Measurements from ENCODE around the gene SLC51B.

Gene SLC51B

GRCh38 chr15:65058394-65059368, 13.5 kb downstream of the SLC51B start:
- no peaks in the 10 kb centered on the region for H3K4me1 ChIP-seq (ENCODE audit: control insufficient read depth, low read depth, low read length)
- no peaks in the 10 kb centered on the region for H3K36me3 ChIP-seq (ENCODE audit: control insufficient read depth, low read depth, low read length)
- no peak overlapping the region for H3K9ac ChIP-seq (ENCODE audit: low read length)
- no peak overlapping the region for H3K4me3 ChIP-seq (ENCODE audit: low read length)
- H3K27me3 ChIP-seq (ENCODE audit: control insufficient read depth, insufficient read depth, low read length) = no peaks in the 10 kb centered on the region
- no peaks in the 10 kb centered on the region for H3K9me3 ChIP-seq (ENCODE audit: control insufficient read depth, low read depth, low read length)
- H3K27ac ChIP-seq (ENCODE audit: low read length) = no peak overlapping the region

DNA sequence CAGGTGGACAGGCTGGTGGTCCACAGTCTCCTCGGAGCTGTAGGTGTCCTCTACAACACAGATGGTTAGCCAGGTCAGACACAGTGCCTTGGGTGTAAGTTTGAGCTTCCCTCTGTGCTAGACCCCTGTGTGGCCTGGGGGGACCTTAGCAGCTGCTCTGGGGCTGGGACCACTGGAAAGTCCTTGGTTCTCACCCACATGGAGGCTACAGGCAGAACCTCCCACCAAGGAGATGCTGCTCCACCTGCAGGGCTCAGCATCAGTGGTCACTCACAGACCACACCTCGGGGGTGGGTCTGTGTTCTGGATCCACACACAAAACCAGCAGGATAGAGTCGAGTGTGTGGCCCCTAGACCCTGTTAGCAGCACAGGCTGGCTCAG, 14.2 kb downstream of the SLC51B start:
- Histone ChIP-seq H3K9ac (ENCODE audit: low read length) (no peak overlapping the region), H3K4me1 (ENCODE audit: control insufficient read depth, low read depth, low read length) (no peaks in the 10 kb centered on the region)

DNA sequence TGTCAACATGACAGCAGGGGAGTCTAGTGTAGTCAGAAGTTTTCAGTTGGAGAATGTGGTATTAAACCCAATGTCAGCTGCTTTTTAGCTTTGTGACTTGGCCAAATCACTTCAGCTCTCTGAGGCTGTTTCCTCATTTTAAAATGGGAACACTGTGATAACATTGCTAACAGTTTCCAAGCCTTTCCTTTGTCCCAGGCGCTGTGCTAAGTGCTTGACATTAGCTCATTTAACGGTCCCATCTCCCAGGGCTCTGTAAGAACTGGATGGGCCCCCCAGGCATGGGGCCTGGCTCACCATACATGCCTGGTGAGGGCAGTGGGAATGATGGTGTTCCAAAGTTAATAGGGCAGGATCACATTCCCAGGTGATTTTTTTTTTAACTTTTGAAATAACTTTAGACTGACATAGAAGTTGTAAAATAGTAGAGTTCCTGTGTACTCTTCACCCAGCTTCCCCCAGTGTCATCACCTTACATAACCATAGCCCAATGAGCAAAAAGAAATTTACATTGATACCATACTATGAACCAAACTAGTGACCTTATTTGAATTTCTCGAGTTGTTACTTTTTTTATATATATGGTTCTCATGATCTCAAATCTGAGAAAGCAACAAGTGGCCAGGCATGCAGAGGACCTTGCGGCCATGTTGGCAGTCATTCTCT, 14.9 kb downstream of the SLC51B start:
- Histone ChIP-seq H3K27ac (ENCODE audit: low read length) (no peak overlapping the region), H3K9ac (ENCODE audit: low read length) (no peak overlapping the region), H3K4me1 (ENCODE audit: control insufficient read depth, low read depth, low read length) (no peaks in the 10 kb centered on the region), H3K27me3 (ENCODE audit: control insufficient read depth, insufficient read depth, low read length) (no peaks in the 10 kb centered on the region), H3K9me3 (ENCODE audit: control insufficient read depth, low read depth, low read length) (no peaks in the 10 kb centered on the region), H3K36me3 (ENCODE audit: control insufficient read depth, low read depth, low read length) (no peaks in the 10 kb centered on the region), H3K4me3 (ENCODE audit: low read length) (no peak overlapping the region)

More for the DNA sequence above, 14.2 kb downstream of the SLC51B start:
- no peak overlapping the region for H3K27ac ChIP-seq (ENCODE audit: low read length)
- H3K4me3 ChIP-seq (ENCODE audit: low read length) = no peak overlapping the region
- H3K27me3 ChIP-seq (ENCODE audit: control insufficient read depth, insufficient read depth, low read length) = no peaks in the 10 kb centered on the region
- no peaks in the 10 kb centered on the region for H3K36me3 ChIP-seq (ENCODE audit: control insufficient read depth, low read depth, low read length)
- H3K9me3 ChIP-seq (ENCODE audit: control insufficient read depth, low read depth, low read length) = no peaks in the 10 kb centered on the region

- no peak overlapping the region for H3K4me3 ChIP-seq (ENCODE audit: low read length)
- no peaks in the 10 kb centered on the region for H3K9me3 ChIP-seq (ENCODE audit: control insufficient read depth, low read depth, low read length)
- no peaks in the 10 kb centered on the region for H3K4me1 ChIP-seq (ENCODE audit: control insufficient read depth, low read depth, low read length)
- no peak overlapping the region for H3K9ac ChIP-seq (ENCODE audit: low read length)
- H3K36me3 ChIP-seq (ENCODE audit: control insufficient read depth, low read depth, low read length) = no peaks in the 10 kb centered on the region
- H3K27me3 ChIP-seq (ENCODE audit: control insufficient read depth, insufficient read depth, low read length) = no peaks in the 10 kb centered on the region
- no peak overlapping the region for H3K27ac ChIP-seq (ENCODE audit: low read length)
Observed at GRCh38 chr15:65060641-65061397, 15.6 kb downstream of the SLC51B start.

DNA sequence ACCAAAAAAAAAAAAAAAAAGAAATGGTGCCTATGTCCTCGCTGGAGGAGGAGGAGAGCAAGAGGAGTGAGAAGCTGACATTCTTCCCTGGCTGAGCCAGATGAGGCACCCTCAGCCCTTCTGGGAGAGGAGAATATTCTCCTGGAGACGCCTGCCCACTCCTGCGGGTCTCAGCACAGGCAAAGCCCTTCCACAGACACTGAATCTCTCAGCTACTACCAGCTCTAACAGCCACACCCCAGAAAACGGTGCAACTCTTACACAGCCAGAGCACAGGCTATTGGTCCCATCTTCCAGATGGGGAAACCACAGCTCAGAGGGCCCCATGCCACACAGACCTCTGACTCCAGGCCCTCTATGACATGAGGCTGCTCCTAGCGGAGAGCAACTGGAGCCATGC, 16.9 kb downstream of the SLC51B start:
- Histone ChIP-seq H3K36me3 (ENCODE audit: control insufficient read depth, low read depth, low read length) (no peaks in the 10 kb centered on the region), H3K4me3 (ENCODE audit: low read length) (no peak overlapping the region), H3K27ac (ENCODE audit: low read length) (no peak overlapping the region), H3K27me3 (ENCODE audit: control insufficient read depth, insufficient read depth, low read length) (peaks cover 4% of the 10 kb centered on the region), H3K9ac (ENCODE audit: low read length) (no peak overlapping the region), H3K4me1 (ENCODE audit: control insufficient read depth, low read depth, low read length) (peaks cover 6% of the 10 kb centered on the region), H3K9me3 (ENCODE audit: control insufficient read depth, low read depth, low read length) (no peaks in the 10 kb centered on the region)

DNA sequence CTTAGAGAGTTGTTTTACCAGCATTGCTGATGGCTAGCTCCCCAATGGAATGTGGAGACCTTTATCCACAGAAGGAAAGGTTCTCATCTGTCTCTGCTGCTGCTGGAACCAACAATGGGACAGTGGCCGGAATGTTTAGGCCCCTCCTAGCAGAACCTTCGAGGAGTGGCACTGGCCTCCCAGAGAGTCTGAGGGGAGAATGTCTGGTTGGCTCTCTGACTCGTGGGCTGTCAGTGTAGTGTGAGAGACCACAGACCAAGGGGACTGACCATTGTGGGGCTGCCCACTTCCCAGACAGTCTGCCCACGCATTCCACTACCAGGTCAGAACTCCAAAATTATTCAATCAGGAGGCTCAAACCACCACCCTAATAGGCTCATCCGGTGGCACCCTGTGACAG, 17.5 kb downstream of the SLC51B start:
- Histone ChIP-seq H3K36me3 (ENCODE audit: control insufficient read depth, low read depth, low read length) (no peaks in the 10 kb centered on the region), H3K27ac (ENCODE audit: low read length) (no peak overlapping the region), H3K9me3 (ENCODE audit: control insufficient read depth, low read depth, low read length) (no peaks in the 10 kb centered on the region), H3K9ac (ENCODE audit: low read length) (no peak overlapping the region), H3K4me1 (ENCODE audit: control insufficient read depth, low read depth, low read length) (peaks cover 8% of the 10 kb centered on the region), H3K27me3 (ENCODE audit: control insufficient read depth, insufficient read depth, low read length) (peaks cover 10% of the 10 kb centered on the region), H3K4me3 (ENCODE audit: low read length) (no peak overlapping the region)

DNA sequence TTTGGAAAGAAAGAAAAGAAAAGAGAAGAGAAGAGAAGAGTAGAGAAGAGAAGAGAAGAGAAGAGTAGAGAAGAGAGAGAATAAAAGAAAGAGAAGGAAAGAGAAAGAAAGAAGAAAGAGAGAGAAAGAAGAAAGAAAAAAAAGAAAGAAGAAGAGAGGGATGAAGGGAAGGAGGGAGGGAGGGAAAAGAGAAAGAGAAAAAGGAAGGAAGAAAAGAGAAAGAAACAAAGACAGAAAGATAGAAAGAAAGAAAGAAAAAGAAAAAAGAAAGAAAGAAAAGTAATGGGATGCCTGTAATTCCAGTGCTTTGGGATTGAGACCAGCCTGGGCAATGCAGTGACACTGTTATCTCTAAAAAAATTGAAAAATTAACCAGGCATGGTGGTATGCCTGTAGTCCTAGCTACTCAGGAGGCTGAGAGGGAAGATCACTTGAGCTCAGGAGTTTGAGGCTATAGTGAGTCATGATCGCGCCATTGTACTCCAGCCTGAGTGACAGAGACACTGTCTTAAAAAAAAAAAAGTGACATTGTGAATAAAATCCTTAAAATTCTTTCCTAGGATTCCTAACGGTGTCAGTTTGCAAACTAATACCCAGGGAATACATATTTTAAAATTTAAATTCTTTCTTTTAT, 20.9 kb downstream of the SLC51B start:
- Histone ChIP-seq H3K27me3 (ENCODE audit: control insufficient read depth, insufficient read depth, low read length) (peaks cover 10% of the 10 kb centered on the region), H3K36me3 (ENCODE audit: control insufficient read depth, low read depth, low read length) (no peaks in the 10 kb centered on the region), H3K9ac (ENCODE audit: low read length) (no peak overlapping the region), H3K4me1 (ENCODE audit: control insufficient read depth, low read depth, low read length) (peaks cover 12% of the 10 kb centered on the region), H3K4me3 (ENCODE audit: low read length) (no peak overlapping the region), H3K27ac (ENCODE audit: low read length) (no peak overlapping the region), H3K9me3 (ENCODE audit: control insufficient read depth, low read depth, low read length) (no peaks in the 10 kb centered on the region)

DNA sequence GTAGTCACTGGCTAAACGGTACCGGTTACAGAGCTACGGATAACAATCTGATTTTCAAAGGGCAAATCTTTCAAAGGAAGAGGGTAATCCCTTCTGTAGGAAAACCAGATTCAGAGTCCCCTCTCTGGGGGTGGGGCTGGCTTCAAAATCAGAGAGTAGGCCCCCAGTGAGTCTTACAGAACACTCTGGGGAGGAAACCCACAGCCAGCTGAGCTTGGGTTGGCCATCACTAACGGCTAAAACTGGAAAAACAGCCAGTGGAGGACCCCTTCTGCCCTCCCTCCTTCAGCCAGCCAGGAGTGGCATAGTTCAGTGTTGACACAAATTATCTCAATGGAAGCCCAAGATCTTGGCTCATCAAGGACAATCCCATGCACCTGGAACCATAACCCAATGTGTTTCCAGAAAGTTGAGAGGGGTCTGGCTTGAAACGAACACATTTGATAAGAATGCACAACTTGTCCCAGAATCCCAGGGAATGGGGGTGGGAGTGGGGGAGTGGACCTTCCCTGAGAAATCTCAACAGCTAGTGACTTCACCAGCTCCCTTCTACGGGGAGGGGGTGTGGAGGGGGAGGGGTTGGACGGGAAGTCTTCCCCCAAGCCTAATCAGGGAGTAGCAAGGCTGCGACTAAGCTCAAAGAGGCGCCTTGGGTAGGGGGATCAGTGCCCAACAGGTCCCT, 21.6 kb downstream of the SLC51B start:
- no peaks in the 10 kb centered on the region for H3K36me3 ChIP-seq (ENCODE audit: control insufficient read depth, low read depth, low read length)
- peaks cover 10% of the 10 kb centered on the region for H3K27me3 ChIP-seq (ENCODE audit: control insufficient read depth, insufficient read depth, low read length)
- peak overlapping the region; percentile 64 for H3K4me3 ChIP-seq (ENCODE audit: low read length)
- peak overlapping the region; percentile 29 for H3K9ac ChIP-seq (ENCODE audit: low read length)
- H3K4me1 ChIP-seq (ENCODE audit: control insufficient read depth, low read depth, low read length) = peaks cover 12% of the 10 kb centered on the region
- H3K27ac ChIP-seq (ENCODE audit: low read length) = no peak overlapping the region
- H3K9me3 ChIP-seq (ENCODE audit: control insufficient read depth, low read depth, low read length) = no peaks in the 10 kb centered on the region

DNA sequence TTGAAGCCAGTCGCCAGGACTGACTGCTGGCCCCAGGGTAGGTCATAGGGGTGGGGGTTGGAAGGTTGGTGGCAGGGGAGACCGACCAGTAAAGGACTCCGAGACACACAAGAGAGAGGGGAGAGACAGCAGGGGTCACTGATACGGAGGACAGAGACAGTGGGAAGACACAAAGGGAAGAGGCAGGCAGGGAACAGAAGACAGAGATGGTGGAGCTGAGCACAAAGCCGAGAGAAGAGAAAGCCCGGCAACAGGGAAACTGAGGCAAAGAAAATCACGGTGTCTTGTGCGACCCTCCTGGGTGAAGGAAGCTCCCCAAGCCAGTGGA, 22.1 kb downstream of the SLC51B start:
- peak overlapping the region; percentile 29 for H3K9ac ChIP-seq (ENCODE audit: low read length)
- H3K36me3 ChIP-seq (ENCODE audit: control insufficient read depth, low read depth, low read length) = no peaks in the 10 kb centered on the region

GRCh38 chr15:65067645-65068402, 22.6 kb downstream of the SLC51B start, which contains the start of gene RASL12:
RASL12 (minus strand) TSS chr15:65067991; CDS start chr15:65067835, 156 bp downstream.
- peaks cover 12% of the 10 kb centered on the region for H3K4me1 ChIP-seq (ENCODE audit: control insufficient read depth, low read depth, low read length)
- no peaks in the 10 kb centered on the region for H3K9me3 ChIP-seq (ENCODE audit: control insufficient read depth, low read depth, low read length)
- H3K27ac ChIP-seq (ENCODE audit: low read length) = no peak within 1 kb of the TSS
- no peaks in the 10 kb centered on the region for H3K36me3 ChIP-seq (ENCODE audit: control insufficient read depth, low read depth, low read length)
- H3K27me3 ChIP-seq (ENCODE audit: control insufficient read depth, insufficient read depth, low read length) = peaks cover 10% of the 10 kb centered on the region
- H3K4me3 ChIP-seq (ENCODE audit: low read length) = peak within 1 kb of the TSS; percentile 64
- peak within 1 kb of the TSS; percentile 29 for H3K9ac ChIP-seq (ENCODE audit: low read length)

More for the DNA sequence above, 22.1 kb downstream of the SLC51B start:
- peaks cover 10% of the 10 kb centered on the region for H3K27me3 ChIP-seq (ENCODE audit: control insufficient read depth, insufficient read depth, low read length)
- H3K4me1 ChIP-seq (ENCODE audit: control insufficient read depth, low read depth, low read length) = peaks cover 12% of the 10 kb centered on the region
- H3K9me3 ChIP-seq (ENCODE audit: control insufficient read depth, low read depth, low read length) = no peaks in the 10 kb centered on the region
- peak overlapping the region; percentile 64 for H3K4me3 ChIP-seq (ENCODE audit: low read length)
- H3K27ac ChIP-seq (ENCODE audit: low read length) = no peak overlapping the region
